Lower leg skin (tissue), 3 donors: ENCODE results near the gene KCNT1.

ENCODE experiments used
- POLR2A ChIP-seq, 2 donors: fragments of 450-650 bp; IDR thresholded peaks; one replicate each; pipeline ENCODE4 v1.6.1; 2016 to 2017; ENCODE audit warnings: antibody characterized with exemption in 2 of 2, mild to moderate bottlenecking in 1 of 2, moderate library complexity in 1 of 2
- TF ChIP-seq, protein P1 (sequence below), 3 donors: fragments of 450-650 bp; IDR thresholded peaks; one replicate each; pipeline ENCODE4 v1.5.1; 2016; ENCODE audit warnings: antibody characterized with exemption in 3 of 3, mild to moderate bottlenecking in 3 of 3, moderate library complexity in 2 of 3

DNA sequence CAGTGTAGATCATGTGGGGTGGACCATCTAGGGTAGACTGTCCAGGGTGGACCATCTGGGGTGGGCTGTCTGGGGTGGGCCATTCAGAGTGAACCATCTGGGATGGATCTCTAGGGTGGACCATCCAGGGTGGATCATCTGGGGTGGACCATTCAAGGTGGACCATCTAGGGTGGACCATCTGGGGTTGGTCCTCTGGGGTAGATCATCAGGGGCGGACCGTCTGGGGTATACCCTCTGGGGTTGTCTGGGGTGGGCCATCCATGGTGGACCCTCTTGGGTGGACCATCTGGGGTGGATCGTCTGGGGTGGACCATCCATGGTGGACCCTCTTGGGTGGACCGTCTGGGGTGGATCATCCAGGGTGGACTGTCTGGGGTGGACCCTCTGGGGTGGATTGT, 64.3 kb downstream of the KCNT1 start:
- TF ChIP-seq, protein P1, sequence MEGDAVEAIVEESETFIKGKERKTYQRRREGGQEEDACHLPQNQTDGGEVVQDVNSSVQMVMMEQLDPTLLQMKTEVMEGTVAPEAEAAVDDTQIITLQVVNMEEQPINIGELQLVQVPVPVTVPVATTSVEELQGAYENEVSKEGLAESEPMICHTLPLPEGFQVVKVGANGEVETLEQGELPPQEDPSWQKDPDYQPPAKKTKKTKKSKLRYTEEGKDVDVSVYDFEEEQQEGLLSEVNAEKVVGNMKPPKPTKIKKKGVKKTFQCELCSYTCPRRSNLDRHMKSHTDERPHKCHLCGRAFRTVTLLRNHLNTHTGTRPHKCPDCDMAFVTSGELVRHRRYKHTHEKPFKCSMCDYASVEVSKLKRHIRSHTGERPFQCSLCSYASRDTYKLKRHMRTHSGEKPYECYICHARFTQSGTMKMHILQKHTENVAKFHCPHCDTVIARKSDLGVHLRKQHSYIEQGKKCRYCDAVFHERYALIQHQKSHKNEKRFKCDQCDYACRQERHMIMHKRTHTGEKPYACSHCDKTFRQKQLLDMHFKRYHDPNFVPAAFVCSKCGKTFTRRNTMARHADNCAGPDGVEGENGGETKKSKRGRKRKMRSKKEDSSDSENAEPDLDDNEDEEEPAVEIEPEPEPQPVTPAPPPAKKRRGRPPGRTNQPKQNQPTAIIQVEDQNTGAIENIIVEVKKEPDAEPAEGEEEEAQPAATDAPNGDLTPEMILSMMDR (IDR thresholded peaks at IDR 0.05) = no peak
- TF ChIP-seq POLR2A (IDR thresholded peaks at IDR 0.05) = no peak
